Measurements from ENCODE around the gene GRM8.

The GRM8 gene

DNA sequence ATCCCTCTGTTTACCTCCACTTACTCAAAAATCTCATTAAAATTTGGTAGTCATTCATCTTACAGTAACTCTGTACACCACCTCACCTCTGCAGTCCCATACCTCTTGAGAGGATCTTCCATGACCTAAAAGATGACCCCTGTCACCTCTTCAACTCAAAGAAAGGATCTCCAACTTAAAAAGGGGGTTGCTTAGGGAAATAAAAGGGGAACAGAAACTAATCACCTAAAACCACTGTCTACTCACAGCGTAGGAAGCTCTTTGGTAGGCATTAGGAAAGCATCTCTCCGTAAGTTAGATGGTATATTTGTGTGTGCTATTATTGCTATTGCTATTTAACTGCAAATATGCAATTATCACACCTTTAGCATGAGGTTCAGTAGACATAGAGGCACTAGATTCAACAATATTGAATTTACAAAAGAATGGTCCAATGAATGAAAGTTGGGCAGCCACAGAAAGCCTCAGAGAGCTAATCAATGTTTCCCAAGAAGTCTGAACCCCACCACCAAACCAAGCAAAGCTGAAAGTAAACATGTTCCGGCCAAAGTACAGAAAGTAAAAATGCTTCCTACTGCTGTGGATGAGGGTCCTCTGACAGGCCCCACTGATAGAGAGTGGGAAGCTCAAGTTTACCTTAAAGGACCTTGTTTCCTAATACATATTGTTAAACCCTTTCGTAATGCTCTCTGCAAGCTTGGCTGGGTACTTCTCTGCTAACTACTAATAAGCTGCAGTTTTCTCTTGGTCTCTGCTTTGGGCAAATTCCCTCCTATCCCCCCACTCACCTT, 105.8 kb downstream of the GRM8 start:
- DNase-seq (ENCODE audit: low read depth) = no peak

DNA sequence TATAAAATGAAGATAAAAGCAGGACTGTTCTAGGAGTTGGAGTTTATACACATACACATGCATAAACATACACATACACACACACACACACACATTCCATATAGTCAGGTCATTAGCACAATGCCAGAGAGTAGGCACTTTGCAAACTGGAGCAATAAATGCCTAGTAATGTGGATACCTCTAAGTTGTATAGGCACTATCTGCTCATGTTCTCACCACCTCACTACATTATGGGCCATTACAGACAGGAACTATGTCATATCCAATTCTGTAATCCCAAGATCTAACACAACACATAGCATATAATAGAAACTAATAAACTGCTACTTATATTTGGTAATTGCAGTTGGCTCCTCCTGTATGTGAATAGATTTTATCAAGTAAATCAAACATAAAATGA, 115.6 kb downstream of the GRM8 start:
- no peak for DNase-seq (ENCODE audit: low read depth)

DNA sequence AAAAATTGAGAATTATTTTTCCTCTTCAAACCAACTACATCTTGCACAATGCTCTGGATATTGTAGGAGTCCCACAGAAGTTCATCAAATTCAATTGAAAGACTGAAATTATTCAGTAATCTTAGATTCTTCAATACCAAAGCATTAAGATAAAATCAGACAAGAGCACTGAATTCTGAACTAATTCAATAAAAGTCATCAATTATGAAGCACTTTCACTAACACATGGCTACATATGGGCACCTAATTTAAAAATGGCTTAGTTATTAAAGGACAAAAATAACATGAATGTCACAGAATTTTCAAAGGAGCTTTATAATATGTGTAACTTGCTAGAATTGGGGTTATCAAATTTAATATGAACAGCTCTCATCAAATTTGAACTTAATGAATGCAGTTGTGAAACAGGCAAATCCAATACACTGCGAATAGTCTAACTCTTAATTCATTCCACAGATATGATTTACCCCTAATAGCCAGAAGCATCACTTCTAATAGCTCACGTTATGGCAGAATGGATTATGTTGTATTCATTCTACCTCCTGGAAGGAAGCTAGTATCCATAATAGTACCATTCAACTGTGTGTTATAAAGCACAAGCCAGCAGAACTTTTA, 116.8 kb downstream of the GRM8 start:
- DNase-seq (ENCODE audit: low read depth) = no peak

DNA sequence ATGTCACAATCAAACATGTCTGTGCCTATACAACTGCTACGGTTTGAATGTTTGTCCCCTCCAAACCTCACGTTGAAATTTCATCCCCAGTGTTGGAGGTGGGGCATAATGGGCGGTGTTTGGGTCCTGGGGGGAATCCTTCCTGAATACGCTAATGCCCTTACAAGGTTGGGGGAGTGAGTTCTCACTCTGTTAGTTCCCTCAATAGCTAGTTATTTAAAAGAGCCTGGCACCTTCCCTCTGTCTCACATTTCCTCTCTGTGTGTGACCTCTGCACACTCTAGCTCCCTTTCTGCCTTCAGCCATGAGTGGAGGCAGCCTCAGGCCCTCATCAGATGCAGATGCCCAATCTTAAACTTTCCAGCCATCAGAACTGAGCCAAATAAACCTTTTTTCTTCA, 129.5 kb downstream of the GRM8 start:
- no peak for DNase-seq (ENCODE audit: low read depth)

DNA sequence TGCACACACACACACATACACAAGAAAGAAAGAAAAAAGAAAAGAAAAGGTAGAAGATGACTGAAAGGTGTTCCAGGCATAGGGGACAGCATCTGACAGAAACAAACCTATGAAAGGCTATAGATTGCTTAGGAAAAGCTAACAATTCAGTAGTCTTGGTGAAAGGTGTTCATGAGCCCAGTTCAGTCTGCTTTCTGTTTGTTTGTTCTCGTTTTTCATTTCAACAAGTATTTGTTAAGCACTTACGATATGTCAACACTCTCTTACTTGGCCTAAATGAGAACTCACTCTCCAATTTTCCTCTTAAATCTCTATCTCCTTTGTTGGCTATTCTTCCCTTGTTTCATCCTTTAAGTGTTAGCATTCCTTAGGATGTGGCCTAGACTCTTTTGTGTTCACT, 133.2 kb downstream of the GRM8 start:
- no peak for DNase-seq (ENCODE audit: low read depth)

DNA sequence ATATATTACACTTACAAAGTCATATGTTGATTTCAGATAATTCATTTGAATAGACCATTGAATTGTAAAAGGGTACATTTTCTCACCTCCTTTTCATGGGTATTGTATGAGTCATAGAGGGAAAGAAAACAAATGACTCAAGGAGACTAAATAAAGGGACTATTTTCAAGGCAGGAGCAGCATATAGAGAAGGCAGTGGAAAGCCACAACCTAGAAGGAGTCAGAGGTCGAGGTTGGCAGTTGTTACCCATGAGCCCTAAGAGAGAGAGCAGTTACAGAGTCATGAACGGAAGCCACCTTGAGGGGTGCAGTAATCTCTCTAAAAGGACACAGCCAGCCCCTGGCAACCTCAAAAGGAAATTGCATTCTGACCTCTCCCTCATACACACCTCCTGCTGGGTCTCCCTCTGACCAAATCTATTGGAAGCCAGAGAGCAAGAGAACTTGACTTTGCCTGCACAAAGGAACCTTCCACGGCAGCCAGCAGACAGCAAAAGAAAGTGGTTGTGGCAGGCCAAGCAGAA, 137.9 kb downstream of the GRM8 start:
- DNase-seq (ENCODE audit: low read depth) = no peak

DNA sequence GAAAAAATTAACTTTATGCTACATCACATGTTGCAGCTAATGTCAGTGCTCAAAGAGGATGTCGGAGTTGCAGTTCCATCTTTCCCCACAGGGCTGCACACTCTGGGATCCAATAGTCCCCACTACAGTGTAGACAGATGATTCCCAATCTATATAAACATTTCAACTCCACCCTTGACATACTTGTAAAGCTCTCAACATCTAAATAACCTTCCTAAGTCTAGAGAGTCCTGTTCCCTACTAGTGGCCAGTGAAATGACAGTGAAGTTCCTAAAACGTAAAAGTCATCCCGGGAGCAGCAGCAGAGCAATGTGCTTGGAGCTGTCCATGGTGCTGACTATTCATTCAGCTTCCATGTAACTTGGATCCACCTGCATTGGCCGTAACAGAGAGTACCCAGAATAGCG, 145.1 kb downstream of the GRM8 start:
- DNase-seq (ENCODE audit: low read depth) = no peak

- no peak for DNase-seq (ENCODE audit: low read depth)
These were observed 159.4 kb downstream of the GRM8 start for GRCh38 chr7:127093340-127093739.

DNA sequence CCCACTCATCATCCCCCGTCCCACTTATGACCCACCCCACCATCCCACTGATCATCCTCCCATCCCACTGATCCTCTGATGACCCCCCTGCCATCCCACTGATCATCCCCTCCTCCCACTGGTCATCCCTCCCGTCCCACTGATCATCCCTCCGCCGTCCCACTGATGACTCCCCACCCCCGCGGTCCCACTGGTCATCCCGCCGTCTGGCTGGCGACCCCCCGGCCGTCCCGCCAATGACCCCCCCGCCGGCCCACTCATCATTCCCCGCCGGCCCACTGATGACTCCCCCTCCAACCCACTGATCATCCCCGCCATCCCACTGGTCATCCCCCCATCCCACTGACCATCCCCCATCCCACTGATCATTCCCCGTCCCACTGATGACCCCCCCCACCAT, 161.1 kb downstream of the GRM8 start:
- no peak for DNase-seq (ENCODE audit: low read depth)

DNA sequence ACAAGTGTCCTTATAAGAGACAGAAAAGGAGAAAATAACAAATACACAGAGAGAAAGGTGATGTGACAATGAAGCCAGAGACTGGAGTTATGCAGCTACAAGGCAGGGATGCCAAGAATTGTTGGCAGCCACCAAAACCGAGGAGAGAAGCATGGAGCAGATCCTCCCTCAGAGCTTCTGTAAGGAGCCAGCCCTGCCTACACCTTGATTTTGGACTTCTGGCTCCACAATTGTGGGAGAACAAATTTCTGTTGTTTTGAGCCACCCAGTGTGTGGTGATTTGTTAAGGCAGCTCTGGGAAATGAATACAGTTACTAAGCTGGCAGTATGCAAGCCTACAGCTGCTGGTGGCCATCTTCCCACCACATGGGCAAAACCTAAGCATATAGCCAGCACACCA, 163.6 kb downstream of the GRM8 start:
- DNase-seq (ENCODE audit: low read depth) = no peak

GRCh38 chr7:127081539-127081938, 171.2 kb downstream of the GRM8 start:
- no peak for DNase-seq (ENCODE audit: low read depth)

GRCh38 chr7:127080576-127080975, 172.2 kb downstream of the GRM8 start:
- DNase-seq (ENCODE audit: low read depth) = no peak

- no peak for DNase-seq (ENCODE audit: low read depth)
These were observed 185.8 kb downstream of the GRM8 start for GRCh38 chr7:127066974-127067373.

DNA sequence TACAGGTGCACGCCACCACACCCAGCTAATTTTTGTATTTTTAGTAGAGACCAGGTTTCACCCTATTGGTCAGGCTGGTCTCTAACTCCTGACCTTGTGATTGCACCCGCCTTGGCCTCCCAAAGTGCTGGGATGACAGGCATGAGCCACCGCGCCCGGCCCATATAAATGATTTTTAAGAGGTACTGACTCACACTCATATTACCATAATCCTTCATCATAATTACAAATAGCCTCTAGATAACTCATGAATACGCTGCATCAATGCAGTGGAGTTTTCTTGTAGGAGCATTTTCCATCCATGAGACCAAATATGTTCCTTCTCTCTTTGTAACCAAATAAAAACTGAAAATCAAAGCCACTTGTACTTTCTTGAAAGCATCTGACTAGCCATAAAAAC, 193.3 kb downstream of the GRM8 start:
- DNase-seq (ENCODE audit: low read depth) = no peak

GRCh38 chr7:127057918-127058317, 194.8 kb downstream of the GRM8 start:
- DNase-seq (ENCODE audit: low read depth) = no peak

DNA sequence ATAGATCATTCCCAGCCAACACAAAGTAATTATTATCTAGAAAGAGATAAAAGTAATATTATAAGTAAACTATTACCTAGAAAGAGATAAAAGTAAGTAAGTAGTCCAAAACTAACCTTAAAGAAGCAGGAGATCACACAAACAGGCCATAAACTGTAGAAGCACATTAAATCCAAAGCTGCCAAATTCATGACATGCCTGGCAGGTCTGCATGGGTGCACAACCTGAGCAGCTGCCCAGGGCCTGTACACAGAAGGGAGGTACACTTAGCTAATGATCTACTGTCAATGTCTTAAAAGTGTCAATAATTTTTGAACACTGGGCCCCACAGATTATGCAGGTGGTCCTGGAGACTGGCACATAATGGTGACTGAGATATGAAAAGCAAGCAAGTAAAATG, 196.5 kb downstream of the GRM8 start:
- no peak for DNase-seq (ENCODE audit: low read depth)

DNA sequence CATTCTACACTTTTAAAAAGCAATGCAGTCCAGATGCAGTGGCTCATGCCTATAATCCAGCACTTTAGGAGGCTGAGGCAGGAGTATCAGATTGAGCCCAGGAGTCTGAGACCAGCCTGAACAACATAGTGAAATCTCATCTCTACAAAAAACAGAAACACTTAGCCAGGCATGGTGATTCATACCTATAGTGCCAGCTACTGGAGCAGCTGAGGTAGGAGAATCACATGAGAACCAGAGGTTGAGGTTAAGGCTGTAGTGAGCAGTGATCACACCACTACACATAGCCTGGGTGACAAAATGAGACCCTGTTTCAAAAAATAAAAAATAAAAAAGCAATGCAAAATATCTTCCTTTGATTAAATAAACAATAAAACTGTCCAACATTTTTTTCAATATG, 205.2 kb downstream of the GRM8 start:
- DNase-seq (ENCODE audit: low read depth) = no peak

- no peak for DNase-seq (ENCODE audit: low read depth)
These were observed 210.9 kb downstream of the GRM8 start for GRCh38 chr7:127041689-127042452.

GRCh38 chr7:127040042-127040441, 212.7 kb downstream of the GRM8 start:
- no peak for DNase-seq (ENCODE audit: low read depth)

- DNase-seq (ENCODE audit: low read depth) = no peak
These were observed 213.2 kb downstream of the GRM8 start for GRCh38 chr7:127039541-127039940.

GRCh38 chr7:127035203-127035849, 217.4 kb downstream of the GRM8 start:
- no peak for DNase-seq (ENCODE audit: low read depth)

- no peak for DNase-seq (ENCODE audit: low read depth)
These were observed 218.4 kb downstream of the GRM8 start for GRCh38 chr7:127034186-127034806.

All from activated T-cell treated with anti-CD3 and anti-CD28 coated beads for 48 hours (primary cell).